H1 (cell line): ENCODE measurements around the gene ROBO2. TPM values are rescaled to one million over a fixed set of nuclear protein-coding genes. Genes with fewer than 3 reads are reported as not detected.

Source experiments
- CTCF ChIA-PET: fragments of 300-600 bp; sonication (Branson Sonifier 250); formaldehyde crosslinking; loops from one replicate; lab custom pipeline; 2021; ENCODE audit not compliant: partially characterized antibody; lab: Charles Lee
- POLR2A ChIA-PET: fragments of 300-600 bp; sonication (Branson Sonifier 250); formaldehyde crosslinking; loops from one replicate; lab custom pipeline; 2021; ENCODE audit warnings: inconsistent platforms; ENCODE audit not compliant: partially characterized antibody; lab: Charles Lee
- DNase-seq, 2 experiments: peaks; one replicate each; pipeline versions ENCODE4 v3.0.0 to v3.0.0-alpha.2; 2010 to 2022; ENCODE audit warnings: low spot score in 2 of 2, low read depth in 1 of 2, mixed read lengths in 1 of 2
- FAIRE-seq: peaks from 2 replicates; lab custom pipeline; 2011; peaks lifted over from hg19 to GRCh38; lab: Jason Lieb, UNC
- H2AFZ ChIP-seq: 2 replicates; pipeline ENCODE4 v1.8.1; 2012; ENCODE audit warnings: low read length, inconsistent platforms
- H2AK5ac ChIP-seq: 2 replicates; pipeline ENCODE4 v1.6.1; 2013; ENCODE audit warnings: low read depth, low read length
- H2BK120ac ChIP-seq: replicated peaks from 2 replicates; pipeline ENCODE3; 2013; ENCODE audit warnings: low read depth, low read length, inconsistent platforms
- H2BK12ac ChIP-seq: 2 replicates; pipeline ENCODE4 v1.6.1; 2013; ENCODE audit warnings: low read depth, low read length
- H2BK15ac ChIP-seq: 2 replicates; pipeline ENCODE4 v1.6.1; 2013; ENCODE audit warnings: low read length
- H2BK20ac ChIP-seq: 2 replicates; pipeline ENCODE4 v1.6.1; 2013; ENCODE audit warnings: low read length
- H2BK5ac ChIP-seq: 2 replicates; pipeline ENCODE4 v1.6.1; 2013; ENCODE audit warnings: low read depth, low read length
- H3K14ac ChIP-seq: 2 replicates; pipeline ENCODE4 v1.6.1; 2013; ENCODE audit warnings: inconsistent platforms; ENCODE audit not compliant: insufficient read length
- H3K18ac ChIP-seq: 2 replicates; pipeline ENCODE4 v1.6.1; 2013; ENCODE audit warnings: low read length; ENCODE audit errors: extremely low read depth
- H3K23ac ChIP-seq: 2 replicates; pipeline ENCODE4 v1.6.1; 2013; ENCODE audit warnings: inconsistent platforms; ENCODE audit not compliant: insufficient read length
- H3K23me2 ChIP-seq: 2 replicates; pipeline ENCODE4 v1.6.1; 2013; ENCODE audit warnings: low read depth, low read length
- H3K27ac ChIP-seq: 2 replicates; pipeline ENCODE4 v1.6.1; 2011; ENCODE audit warnings: low read depth, low read length, inconsistent platforms
- H3K27me3 ChIP-seq, 4 experiments: replicated peaks in 1 of 4; 1 replicate in 1 of 4; 2 replicates in 3 of 4; pipeline versions ENCODE4 v1.6.1 to v1.8.1; 2011 to 2013; ENCODE audit warnings: low read length in 3 of 4, mild to moderate bottlenecking in 3 of 4, inconsistent platforms in 2 of 4, mixed read lengths in 2 of 4, moderate library complexity in 1 of 4; ENCODE audit not compliant: control insufficient read depth in 3 of 4, insufficient read depth in 3 of 4; ENCODE audit errors: extremely low read depth in 1 of 4
- H3K36me3 ChIP-seq, 4 experiments: 2 replicates each; pipeline versions ENCODE4 v1.6.1 to v1.8.1; 2011 to 2013; ENCODE audit warnings: mild to moderate bottlenecking in 4 of 4, low read length in 3 of 4, moderate library complexity in 2 of 4, control low read depth in 1 of 4, inconsistent platforms in 1 of 4; ENCODE audit not compliant: insufficient read depth in 4 of 4, control insufficient read depth in 2 of 4
- H3K4ac ChIP-seq: replicated peaks from 2 replicates; pipeline ENCODE3; 2013; ENCODE audit warnings: low read length, low read depth, mixed read lengths, inconsistent platforms; ENCODE audit not compliant: insufficient read length
- H3K4me1 ChIP-seq, 4 experiments: replicated peaks in 1 of 4; 1 replicate in 1 of 4; 2 replicates in 3 of 4; pipeline versions ENCODE4 v1.6.1 to v1.8.1; 2011 to 2013; ENCODE audit warnings: low read length in 3 of 4, inconsistent platforms in 2 of 4, mixed read lengths in 1 of 4; ENCODE audit not compliant: insufficient read depth in 4 of 4, control insufficient read depth in 3 of 4
- H3K4me2 ChIP-seq, 2 experiments: 2 replicates each; pipeline versions ENCODE4 v1.6.1 to v1.8.1; 2011 to 2013; ENCODE audit warnings: low read depth in 2 of 2, low read length in 2 of 2, control low read depth in 1 of 2, inconsistent platforms in 1 of 2, mild to moderate bottlenecking in 1 of 2; ENCODE audit not compliant: insufficient read depth in 1 of 2
- H3K4me3 ChIP-seq, 4 experiments: fragments of 200-600, 300-600 bp in 1 of 4; sonication (generic), shearing (Covaris generic), sonication (Bioruptor Twin) in 1 of 4; 2 replicates each; pipeline versions ENCODE4 v1.5.1 to v1.8.1; 2011 to 2016; ENCODE audit warnings: low read length in 4 of 4, low read depth in 3 of 4, control low read depth in 2 of 4, inconsistent platforms in 2 of 4, mild to moderate bottlenecking in 2 of 4, mixed read lengths in 1 of 4, moderate library complexity in 1 of 4; ENCODE audit not compliant: insufficient read depth in 2 of 4; ENCODE audit errors: extremely low read depth in 1 of 4
- H3K56ac ChIP-seq: replicated peaks from 2 replicates; pipeline ENCODE3; 2013; ENCODE audit warnings: low read depth, mild to moderate bottlenecking, mixed read lengths, low read length, inconsistent platforms; ENCODE audit not compliant: insufficient read length
- H3K79me1 ChIP-seq: 2 replicates; pipeline ENCODE4 v1.6.1; 2013; ENCODE audit warnings: low read depth, low read length, control low read depth
- H3K79me2 ChIP-seq, 2 experiments: 2 replicates each; pipeline versions ENCODE4 v1.6.1 to v1.8.1; 2012 to 2013; ENCODE audit warnings: low read length in 2 of 2, mild to moderate bottlenecking in 2 of 2, inconsistent platforms in 1 of 2; ENCODE audit not compliant: insufficient read depth in 2 of 2, control insufficient read depth in 1 of 2
- H3K9ac ChIP-seq, 4 experiments: replicated peaks in 1 of 4; 1 replicate in 1 of 4; 2 replicates in 3 of 4; pipeline versions ENCODE4 v1.6.1 to v1.8.1; 2011 to 2013; ENCODE audit warnings: low read depth in 3 of 4, low read length in 3 of 4, control low read depth in 2 of 4, mild to moderate bottlenecking in 2 of 4, moderate library complexity in 2 of 4, inconsistent platforms in 1 of 4; ENCODE audit errors: extremely low read depth in 1 of 4
- H3K9me3 ChIP-seq, 2 experiments: 2 replicates each; pipeline versions ENCODE4 v1.6.1 to v1.8.1; 2012 to 2013; ENCODE audit warnings: mild to moderate bottlenecking in 2 of 2, moderate library complexity in 2 of 2, control low read depth in 1 of 2, inconsistent platforms in 1 of 2, low read depth in 1 of 2, low read length in 1 of 2, mixed read lengths in 1 of 2; ENCODE audit not compliant: insufficient read depth in 2 of 2
- H4K20me1 ChIP-seq, 2 experiments: replicated peaks in 1 of 2; 2 replicates each; pipeline versions ENCODE3 to v1.8.1; 2011 to 2013; ENCODE audit warnings: inconsistent platforms in 2 of 2, low read length in 2 of 2, mild to moderate bottlenecking in 1 of 2; ENCODE audit not compliant: insufficient read depth in 2 of 2, control insufficient read depth in 1 of 2
- H4K5ac ChIP-seq: 2 replicates; pipeline ENCODE4 v1.6.1; 2013; ENCODE audit warnings: low read length, low read depth, mixed read lengths, inconsistent platforms; ENCODE audit not compliant: insufficient read length
- H4K8ac ChIP-seq: 2 replicates; pipeline ENCODE4 v1.8.0; 2013; ENCODE audit warnings: mild to moderate bottlenecking, moderate library complexity, low read length, inconsistent platforms; ENCODE audit not compliant: insufficient read depth; ENCODE audit errors: extremely low read depth
- H4K91ac ChIP-seq: replicated peaks from 2 replicates; pipeline ENCODE3; 2013; ENCODE audit warnings: low read length, mixed read lengths, inconsistent platforms; ENCODE audit not compliant: insufficient read length
- CEBPB ChIP-seq: IDR thresholded peaks from 2 replicates; pipeline ENCODE4 v1.6.1; 2012; ENCODE audit warnings: low read depth, low read length
- GABPA ChIP-seq: IDR thresholded peaks from 2 replicates; pipeline ENCODE4 v1.6.1; 2011; ENCODE audit warnings: mild to moderate bottlenecking, low read length, moderate library complexity, borderline replicate concordance; ENCODE audit not compliant: insufficient read depth
- WGBS, 2 experiments: shearing (Covaris generic) in 1 of 2; methylation state at CpG; one replicate each; pipeline versions ENCODE4 v1.1.6 to v1.1.7; 2013 to 2015; ENCODE audit warnings: low lambda C conversion rate in 2 of 2, mixed read lengths in 2 of 2, inconsistent platforms in 1 of 2, low coverage in 1 of 2, missing lambda C conversion rate in 1 of 2; ENCODE audit not compliant: insufficient replicate concordance in 2 of 2, insufficient coverage in 1 of 2, insufficient read length in 1 of 2; ENCODE audit errors: extremely low coverage in 1 of 2, missing lambda C conversion rate in 1 of 2; 5-methylcytosine and 5-hydroxymethylcytosine counted together
- polyA plus RNA-seq, 7 experiments: library from polyadenylated mRNA; depleted of rRNA in 3 of 7; stranded (reverse) in 5 of 7; unstranded in 2 of 7; fragments of >200 nt in 5 of 7; fragments of 200-250 nt in 2 of 7; gene quantifications; 1 replicate in 5 of 7; 2 replicates in 1 of 7; 4 replicates in 1 of 7; pipeline versions ENCODE4 v1.2.1 to v1.2.3, GENCODE V29; 2011 to 2013; ENCODE audit warnings: missing spikeins in 2 of 7, mixed read lengths in 2 of 7
- total RNA-seq: library from RNA; stranded (reverse); fragmentation: NEBNext Ultra II Directional; extraction: Animal tissue kit (Norgen Biotek cat#: 25700); gene quantifications from 2 replicates; pipeline ENCODE4 v1.2.1, GENCODE V29; 2021

ROBO2 gene
- total and polyA plus RNA-seq, 2 of the 8 experiments (the other 6 are each of a cell fraction or from before 2014, with no cell fraction given) = 1.5 to 2.9 TPM

DNA sequence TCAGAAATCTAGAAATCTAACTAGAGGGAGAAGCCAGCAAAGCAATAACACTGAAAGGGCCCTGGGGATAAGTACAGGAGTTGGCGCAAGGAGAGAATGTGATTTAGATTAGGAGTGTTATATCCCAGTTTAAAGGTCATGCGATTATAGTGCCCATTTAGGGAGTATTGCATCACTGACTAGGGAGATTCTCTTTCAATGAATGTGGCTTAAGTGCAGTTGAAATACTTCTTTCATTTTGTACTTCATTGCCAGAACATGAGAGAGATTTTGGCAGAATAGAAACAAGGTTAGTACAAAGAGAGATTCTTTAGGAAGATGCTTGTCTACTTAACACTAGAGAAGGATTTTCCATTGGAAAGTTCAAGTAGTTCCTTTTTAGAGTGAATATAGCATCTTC is 13.9 kb downstream of the ROBO2 start:
- Histone ChIP-seq H3K79me2 (no peaks in the 10 kb centered on the region), H2BK20ac (no peak overlapping the region), H4K5ac (no peak overlapping the region), H3K4ac (no peak overlapping the region), H3K4me1 (peaks cover 0 to 7% (median 0%) of the 10 kb centered on the region in 4 experiments; a peak in 1 of 7 replicates), H3K27ac (no peak overlapping the region), H2BK5ac (no peak overlapping the region), H3K9me3 (no peaks in the 10 kb centered on the region), H2BK15ac (no peak overlapping the region), H4K8ac (no peak overlapping the region), H3K79me1 (no peaks in the 10 kb centered on the region), H3K36me3 (no peaks in the 10 kb centered on the region), H3K18ac (no peak overlapping the region), H3K23ac (no peak overlapping the region), H3K27me3 (no peaks in the 10 kb centered on the region), H3K14ac (no peak overlapping the region), H4K91ac (no peak overlapping the region), H3K56ac (no peak overlapping the region), H2BK120ac (no peak overlapping the region), H3K4me3 (no peak overlapping the region), H2BK12ac (no peak overlapping the region), H2AFZ (no peak overlapping the region), H3K4me2 (no peak overlapping the region), H4K20me1 (no peaks in the 10 kb centered on the region), H2AK5ac (no peak overlapping the region), H3K9ac (no peak overlapping the region), H3K23me2 (no peaks in the 10 kb centered on the region)
- POLR2A ChIA-PET = no interaction called here
- no peak for FAIRE-seq
- 84% methylated on average over 2 of the region's 2 CpGs; no CpG with 5 or more reads in 1 of the 2 experiments for WGBS, 2 experiments
- DNase-seq = no peak
- CTCF ChIA-PET = no interaction called here
- TF ChIP-seq CEBPB = peak; percentile 74
- no peak for TF ChIP-seq GABPA
